NK-92 (cell line): ENCODE data around the gene NEDD4L.
"Not testable (repeated sequence)": the region's sequence is repeated elsewhere in the genome, so short reads cannot be mapped to it uniquely, and the experiment has no call there.

ENCODE experiments used
- DNase-seq: peaks from one replicate; lab custom pipeline; 2025; ENCODE audit not compliant: unreplicated experiment; lab: John Stamatoyannopoulos, UW

The NEDD4L gene

DNA sequence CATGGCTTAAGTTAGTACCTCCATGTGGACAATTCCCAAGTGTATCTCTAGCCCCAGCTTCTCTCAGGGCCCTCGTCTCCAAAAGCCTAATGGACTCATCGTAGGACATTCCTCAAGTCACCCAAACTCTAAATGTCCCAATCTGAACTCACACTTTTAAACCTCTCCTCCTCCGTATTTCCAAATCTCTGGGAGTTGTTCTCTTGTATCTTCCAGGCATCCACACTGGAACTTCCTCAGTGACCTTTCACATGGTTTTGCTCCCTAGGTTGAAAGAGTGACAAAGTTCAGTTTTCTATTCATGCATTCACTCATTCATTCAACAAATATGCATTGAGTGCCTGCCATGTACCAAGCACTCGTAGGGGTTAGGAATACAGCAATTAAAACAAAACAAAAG lies 364.6 kb downstream of the NEDD4L start:
- no peak for DNase-seq

DNA sequence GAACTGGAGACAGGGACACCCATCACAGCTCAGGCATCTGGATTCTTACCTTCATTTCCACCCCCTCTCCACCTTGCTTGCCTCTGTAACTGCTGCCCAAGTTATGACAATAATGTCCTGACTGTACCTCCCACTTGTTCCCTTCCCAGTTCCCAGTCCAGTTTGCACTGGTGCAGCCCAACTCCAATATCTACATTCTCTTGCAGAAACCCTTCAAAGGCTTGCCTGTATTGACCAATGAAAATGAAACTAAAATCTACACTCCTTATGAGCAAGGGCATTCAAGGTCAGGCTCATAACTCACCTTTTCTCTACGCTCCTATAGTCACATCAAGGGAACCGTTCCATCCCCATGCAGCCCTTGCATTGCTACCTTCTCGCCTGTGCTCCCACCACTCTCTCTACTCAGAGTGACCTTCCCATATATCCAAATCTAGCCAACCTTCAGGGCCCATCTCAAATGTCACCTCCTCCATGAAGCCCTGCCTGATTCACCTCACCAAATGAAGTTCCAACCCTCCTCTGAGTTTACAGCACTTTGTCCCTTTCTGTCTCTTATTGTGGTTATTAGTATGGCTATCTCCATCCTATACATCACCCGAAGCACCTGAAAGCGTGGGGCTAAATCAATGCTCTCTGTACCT lies 365.9 kb downstream of the NEDD4L start:
- DNase-seq: no peak

DNA sequence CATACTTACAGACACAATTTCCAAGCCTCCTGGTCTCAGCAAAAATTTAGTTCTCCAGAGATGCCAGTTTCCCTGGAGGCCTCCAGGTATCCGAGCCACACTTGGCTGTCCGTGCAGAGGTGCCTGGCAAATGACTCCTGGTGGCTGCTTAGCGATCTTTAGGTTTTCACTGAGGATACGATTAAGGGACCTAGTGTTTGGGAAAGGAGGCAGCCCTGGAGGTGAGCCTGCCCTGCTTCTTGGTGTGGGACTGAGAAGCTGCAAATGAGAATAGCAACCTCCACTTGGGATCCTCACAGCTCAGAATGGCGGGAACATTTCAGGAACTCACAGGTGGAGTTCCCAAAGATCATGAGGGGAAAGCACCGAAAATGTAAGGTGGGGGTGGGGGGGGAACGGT lies 367.3 kb downstream of the NEDD4L start:
- DNase-seq: no peak

DNA sequence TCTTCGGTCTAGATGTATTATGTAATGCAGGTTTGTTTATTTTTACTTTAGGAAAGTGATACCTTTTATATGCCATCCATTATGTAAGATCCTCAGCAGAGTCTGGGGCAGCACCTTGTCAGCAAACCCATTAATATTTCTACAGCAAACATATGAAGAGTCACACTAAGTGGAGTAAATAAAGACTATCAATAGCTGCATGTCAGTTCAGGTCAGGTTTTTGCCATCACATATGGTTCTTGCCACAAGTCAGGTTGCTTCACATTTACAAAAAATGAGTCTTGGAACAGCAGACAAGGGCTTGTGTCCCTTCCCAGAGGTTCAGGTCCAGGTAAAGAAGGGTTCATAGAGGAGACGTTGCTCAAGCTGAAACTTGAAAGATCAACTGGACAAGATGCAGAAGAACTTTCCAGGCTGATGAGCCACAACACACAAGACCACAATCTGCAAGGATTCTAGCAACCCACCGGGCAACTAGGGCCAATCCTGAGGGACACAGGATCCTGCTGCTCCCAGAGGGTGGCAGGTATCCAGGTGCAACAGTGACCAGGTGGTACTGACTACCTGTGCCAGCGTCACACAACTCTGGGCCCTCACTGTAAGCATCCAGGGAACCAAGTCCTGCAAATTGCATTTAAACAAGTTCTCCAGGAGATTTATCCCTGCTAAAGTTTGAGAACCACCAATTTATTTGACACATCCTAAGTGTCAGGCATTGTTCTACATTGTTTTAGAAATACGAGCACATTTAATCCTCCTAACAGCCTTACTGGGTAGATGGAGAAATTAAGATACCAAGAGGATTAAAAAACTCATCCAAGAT lies 369.0 kb downstream of the NEDD4L start:
- no peak for DNase-seq

DNA sequence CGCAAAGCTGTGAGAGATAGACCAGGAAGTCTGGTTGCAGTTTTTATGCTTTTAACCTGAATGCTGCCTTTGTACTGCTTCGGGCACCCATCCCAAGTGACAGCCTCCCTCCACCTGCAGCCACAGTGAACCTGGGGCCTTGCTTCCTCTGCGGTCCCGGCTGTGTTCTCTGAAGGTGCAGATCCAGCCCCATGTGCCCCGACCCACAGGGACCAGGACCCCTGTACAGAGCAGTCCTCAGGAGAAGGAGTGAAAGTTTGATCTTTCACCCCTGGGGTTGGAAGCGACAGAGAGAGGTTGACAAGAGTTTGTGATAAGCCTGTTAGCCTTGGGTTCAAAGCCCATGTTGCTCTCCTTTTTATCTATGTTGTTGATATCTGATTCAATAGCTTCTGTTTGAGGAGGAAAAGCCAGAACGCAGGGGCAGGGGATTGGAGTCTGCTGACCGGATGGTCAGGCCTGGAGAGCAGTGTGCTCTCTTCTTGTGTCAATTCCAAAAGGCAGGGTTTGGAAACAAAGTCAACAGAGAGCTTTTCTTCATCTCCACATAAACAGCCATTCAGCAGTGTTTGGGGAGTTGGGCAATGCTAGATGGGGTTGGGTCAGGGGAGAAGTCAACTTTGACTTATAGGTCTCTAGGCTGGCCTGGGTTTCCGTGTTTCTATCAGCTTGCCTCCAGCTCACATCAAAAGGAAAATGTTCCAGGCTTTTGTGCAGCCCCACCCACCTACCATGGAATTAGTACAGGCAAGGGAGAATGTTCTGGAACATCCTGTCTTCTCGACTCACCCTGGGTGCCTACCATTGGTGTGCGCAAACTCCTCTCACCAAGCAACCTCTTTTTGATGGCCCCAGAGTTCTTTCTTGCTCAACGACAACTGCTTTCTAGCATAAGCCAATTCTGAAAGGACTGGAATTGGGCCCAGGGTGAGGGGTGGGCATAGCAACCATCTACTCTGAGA lies 369.9 kb downstream of the NEDD4L start:
- no peak for DNase-seq

DNA sequence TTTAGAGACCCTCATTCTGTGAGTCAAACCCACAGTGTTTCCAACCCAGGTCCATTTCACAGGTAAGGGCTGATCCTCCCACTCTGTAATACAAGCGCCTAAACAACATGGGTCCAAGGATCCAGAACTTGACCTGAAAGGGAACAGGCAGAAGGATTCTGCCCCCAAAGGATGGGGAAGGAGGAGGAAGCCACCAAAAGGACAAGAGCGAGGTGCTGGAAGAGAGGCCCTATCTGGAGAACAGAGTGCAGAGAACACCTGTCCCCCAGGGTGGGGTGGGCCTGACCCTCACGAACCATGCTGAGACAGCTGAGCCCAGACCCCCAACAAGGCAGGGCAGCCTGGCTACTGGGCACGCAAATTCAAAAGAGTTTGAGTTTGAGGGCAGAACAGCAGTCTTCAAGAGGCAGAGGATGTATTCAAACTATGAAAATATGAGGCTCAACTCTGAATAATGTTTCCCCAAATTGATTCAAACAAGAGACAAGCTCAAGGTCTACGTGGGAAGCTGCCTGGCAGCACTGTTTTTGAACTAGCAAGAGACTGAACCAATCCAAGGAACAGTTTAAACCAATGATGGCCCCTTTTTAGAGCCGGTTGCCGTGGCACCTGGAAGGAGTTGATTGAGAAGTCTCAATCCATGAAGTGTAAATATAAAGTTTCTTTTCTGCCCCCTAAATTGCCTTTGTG lies 372.1 kb downstream of the NEDD4L start:
- DNase-seq: no peak

DNA sequence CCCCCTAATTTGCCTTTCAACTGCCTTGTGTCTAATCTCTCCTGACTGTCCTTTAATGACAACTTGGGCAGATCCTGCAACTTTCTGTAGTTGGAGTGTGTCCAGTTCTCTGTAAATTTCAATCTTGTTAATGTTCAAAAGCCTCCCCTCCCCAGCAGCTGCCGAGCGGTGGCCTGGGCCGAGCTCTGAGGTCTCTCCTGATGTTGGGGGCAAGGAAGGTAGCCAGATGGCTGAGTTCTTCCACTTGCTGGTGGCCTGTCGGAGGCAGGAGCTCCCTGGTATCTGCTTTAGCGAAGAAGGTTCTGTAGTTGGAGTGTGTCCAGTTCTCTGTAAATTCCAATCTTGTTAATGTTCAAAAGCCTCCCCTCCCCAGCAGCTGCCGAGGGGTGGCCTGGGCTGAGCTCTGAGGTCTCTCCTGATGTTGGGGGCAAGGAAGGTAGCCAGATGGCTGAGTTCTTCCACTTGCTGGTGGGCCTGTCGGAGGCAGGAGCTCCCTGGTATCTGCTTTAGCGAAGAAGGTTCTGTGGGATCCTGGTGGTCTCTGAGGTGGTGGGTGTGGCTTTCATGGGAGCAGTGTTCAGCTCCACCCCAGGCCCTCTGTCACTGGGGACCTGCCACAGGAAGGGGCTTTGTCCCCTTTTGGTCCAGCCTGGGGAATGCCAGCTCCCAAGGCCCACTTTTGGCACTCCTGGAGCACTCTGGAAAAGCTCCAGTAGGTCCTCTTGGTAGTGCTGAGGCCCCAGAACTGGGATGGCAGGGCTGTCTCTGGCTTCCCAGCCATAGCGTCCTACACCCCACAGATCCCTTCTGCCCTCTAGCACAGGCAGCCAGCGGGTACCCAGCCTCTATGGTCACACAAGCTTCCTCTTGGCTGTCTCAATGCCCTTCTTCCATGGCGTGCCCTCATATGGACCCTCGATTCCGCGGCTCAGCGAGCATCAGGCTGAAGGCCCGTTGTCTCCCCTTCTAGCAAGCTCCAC lies 373.0 kb downstream of the NEDD4L start:
- no peak for DNase-seq

DNA sequence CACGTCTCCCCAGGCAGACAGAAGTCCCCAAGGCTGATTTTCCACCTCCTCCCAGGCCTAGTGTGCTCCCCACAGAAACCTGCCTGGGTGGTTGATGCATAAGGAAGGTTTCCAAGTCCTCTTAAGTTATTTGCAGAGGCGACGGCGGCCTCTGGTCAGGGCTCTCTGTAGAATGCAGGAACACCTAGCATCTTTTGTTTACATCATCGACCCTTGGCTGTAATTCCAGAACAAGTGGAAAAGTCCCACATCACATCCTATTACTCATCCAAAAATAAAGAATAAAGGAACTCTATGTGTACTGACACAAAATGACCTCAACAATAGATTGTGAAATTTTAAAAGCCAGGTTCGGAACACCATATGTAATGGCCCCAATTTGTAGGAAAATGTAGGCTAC lies 373.7 kb downstream of the NEDD4L start:
- DNase-seq: no peak

DNA sequence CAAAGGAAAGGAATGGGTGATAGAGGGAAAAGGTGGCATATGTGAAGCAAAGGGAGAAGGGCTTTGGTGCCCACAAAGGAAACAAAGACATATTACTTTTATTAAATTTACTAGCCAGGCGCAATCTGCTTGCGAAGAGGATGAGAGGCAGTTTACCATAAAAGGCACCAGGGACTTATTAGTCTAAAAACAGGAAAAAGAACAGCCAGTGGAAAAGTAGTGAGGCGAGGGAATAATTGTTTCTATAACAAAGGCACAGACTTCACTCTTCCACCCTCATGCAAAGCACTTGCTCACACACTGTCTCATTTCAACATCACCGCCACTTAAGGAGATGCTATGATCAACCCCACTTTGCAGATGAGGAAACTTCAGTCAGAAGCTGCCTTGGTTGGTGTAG lies 374.3 kb downstream of the NEDD4L start:
- no peak for DNase-seq

DNA sequence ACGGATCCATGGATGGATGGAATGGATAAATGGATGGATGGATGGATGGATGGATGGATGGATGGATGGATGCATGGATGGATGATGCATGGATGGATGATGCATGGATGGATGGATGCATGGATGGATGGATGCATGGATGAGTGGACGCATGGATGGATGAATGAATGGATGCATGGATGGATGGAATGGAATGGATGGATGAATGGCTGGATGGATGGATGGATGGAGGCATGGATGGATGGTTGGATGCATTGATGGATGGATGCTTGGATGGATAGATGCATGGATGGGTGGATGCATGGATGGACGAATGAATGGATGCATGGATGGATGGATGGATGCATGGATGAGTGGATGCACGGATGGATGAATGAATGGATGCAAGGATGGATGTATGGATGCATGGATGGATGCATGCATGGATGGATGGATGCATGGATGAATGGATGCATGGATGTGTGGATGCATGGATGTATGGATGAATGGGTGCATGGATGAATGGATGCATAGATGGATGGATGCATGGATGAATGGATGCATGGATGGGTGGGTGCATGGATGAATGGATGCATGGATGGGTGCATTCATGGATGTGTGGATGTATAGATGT lies 375.7 kb downstream of the NEDD4L start:
- no peak for DNase-seq

DNA sequence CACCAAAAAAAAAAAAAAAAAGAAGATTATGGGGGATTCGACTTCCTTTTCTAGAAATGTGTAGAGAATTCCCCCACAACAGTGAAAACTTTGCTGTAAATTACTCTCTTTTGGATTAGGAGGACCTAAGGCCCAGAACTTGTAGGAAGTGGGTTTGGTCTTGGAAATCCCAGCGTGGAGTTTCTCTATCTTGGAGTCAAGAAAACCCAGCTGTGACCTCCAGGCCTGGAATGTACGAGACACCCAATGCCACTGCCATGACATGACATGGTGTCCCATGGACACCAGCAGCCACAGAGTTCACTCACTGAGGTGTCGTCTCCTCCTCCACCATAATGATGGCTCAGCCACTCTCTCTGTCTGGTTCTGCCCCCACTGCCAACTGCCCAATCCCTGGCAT lies 382.6 kb downstream of the NEDD4L start:
- no peak for DNase-seq

DNA sequence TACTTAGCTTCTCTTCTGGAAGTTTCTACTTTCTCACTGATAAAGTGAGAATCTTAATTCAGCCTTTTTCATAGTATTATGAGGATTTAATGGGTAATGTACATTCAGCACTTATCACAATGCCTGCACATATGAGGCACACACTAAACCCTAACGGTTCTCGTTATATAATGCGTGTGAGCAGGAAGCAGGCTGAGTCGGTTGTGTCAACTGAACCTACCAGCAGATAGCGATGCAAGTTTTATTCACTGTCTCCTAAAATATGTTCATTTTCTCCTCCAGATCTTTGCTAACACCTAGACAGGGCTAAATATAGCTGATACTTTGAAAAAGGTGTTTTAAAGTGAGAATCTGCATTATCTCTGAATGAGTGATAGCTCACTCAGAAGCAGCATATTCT lies 383.3 kb downstream of the NEDD4L start:
- DNase-seq: no peak

DNA sequence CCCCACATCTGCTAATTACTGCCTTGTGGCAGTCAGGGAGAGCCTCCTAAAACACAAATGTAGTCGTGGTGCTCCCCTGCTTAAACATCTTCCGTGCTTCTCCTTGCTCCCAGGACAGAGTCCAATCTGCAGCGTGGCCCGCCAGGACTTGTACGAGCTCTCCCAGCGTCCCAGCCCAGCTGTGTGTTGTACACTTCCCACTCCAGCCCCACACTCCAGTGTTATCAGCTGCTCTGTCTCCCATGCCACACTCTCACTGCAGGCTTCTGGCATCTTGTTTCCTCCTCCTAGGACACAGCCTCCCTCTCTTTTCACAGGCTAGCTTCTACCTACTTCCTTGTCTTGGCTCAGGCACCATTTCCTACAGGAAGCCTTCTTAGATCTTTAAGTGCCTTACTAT lies 385.4 kb downstream of the NEDD4L start:
- DNase-seq: no peak

DNA sequence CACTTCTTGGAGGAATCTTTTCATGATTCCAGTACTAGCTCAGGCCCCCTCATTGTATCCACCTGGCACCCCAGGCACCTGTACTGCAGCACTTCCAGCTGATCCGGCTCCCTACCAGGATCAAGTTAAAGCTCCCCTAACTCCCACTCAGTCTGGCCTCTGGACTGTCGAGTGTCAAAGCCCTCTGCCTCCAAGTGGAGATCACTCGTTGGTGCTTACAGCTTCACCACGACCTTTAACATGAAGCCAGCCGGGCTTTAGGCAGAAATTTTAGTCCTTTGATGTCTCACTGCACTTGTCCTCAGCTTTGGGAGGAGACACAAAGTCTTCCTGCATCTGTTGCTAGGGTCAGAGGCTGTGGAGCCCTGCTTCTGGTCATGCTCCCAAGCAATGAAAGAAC lies 387.2 kb downstream of the NEDD4L start:
- no peak for DNase-seq

DNA sequence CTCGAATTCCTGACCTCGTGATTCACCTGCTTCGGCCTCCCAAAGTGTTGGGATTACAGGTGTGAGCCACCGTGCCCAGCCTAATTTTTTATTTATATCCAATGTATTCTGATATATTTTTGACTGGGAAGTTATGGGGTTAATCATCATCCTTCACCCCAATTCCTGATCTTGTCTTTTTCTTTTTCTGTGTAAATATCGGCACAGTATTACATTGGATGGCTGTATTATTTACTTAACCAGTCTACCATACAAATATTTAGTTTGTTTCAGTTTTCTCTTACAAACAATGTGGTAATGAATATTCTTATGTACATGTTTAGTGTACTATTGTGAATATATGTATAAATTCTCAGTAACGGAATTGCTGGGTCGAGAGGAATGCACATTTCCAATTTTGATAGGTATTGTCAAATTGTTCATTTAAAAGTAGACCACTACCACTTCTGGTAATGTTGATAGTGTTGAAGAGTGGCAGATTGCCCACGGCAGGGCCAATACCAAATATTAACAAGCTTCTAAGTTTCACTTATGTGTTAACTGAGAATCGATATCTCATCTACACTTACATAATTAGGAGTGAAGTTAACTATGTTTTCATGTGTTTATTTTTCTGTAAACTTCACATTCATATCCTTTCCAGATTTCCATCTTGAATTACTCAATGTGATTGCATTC lies 388.2 kb downstream of the NEDD4L start:
- DNase-seq: no peak

DNA sequence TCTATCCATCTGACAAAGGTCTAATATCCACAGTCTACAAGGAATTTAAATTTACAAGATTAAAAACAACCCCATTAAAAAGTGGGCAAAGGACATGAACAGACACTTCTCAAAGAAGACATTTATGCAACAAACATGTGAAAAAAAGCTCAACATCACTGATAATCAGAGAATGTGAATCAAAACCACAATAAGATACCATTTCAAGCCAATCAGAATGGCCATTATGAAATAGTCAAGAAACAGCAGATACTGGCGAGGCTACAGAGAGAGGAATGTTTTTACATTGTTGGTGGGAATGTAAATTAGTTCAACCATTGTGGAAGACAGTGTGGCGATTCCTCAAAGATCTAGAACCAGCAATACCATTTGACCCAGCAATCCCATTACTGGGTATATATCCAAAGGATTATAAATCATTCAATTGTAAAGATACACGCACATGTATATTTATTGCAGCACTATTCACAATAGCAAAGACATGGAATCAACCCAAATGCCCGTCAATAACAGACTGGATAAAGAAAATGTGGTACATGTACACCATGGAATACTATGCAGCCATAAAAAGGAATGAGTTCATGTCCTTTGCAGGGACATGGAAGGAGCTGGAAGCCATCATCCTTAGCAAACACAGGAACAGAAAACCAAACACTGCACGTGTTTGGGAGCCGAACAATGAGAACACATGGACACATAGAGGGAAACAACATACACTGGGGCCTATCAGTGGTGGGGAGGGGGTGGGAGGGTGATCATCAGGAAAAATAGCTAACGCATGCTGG lies 391.4 kb downstream of the NEDD4L start:
- DNase-seq: not testable (repeated sequence)

DNA sequence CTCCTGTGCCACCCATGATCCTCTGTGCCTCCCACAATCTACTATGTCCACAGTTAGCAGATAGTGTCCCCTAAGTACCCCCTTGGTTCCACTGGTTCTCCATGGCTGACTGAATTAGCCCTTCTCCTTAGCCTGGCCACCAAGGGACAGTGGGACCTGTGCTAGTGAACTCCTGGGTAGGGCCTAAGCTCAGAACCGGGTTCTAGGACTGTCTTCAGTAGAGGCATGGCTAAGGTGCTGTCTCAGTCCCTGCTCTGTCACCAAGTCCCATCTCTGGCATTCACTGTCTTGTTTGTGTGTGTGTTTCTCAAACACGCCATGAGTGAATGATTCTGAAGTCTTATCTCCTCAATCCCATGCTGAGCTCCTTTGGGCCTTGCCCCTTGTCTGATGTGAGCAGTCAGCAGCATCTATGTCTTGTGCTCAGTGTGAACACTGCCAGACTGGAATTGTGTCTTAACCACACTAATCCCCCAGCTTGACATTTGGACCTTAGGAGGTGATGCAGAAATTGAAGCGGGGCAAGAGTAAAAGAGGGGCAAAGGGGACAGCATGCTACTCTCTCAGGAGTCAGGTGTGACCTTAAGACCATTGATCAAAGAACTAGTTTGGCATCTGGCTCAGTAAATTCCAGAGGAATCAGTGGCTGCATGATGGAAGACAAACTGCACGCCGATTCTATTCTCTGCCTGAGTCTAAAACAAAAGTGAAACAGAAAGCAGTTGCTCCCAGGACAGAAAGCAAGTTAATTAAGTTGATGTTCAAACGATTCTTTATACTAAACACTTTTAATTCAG lies 394.3 kb downstream of the NEDD4L start:
- DNase-seq: no peak
